CD14-positive monocyte (primary cell): ENCODE data around the gene TP73. TPM values are rescaled to one million over a fixed set of nuclear protein-coding genes. Genes with fewer than 3 reads are reported as not detected.

Source experiments
- DNase-seq, 3 donors: peaks; one replicate each; pipeline ENCODE4 v3.0.0-alpha.2; 2011 to 2022
- H2AFZ ChIP-seq: 2 replicates; pipeline ENCODE4 v1.6.0; 2012; ENCODE audit warnings: mild to moderate bottlenecking, low read depth, low read length, inconsistent platforms; ENCODE audit not compliant: insufficient read depth, poor library complexity, severe bottlenecking
- H3K27ac ChIP-seq, 2 donors: 1 replicate in 1 of 2; 2 replicates in 1 of 2; pipeline ENCODE4 v1.5.1; 2012 to 2013; ENCODE audit warnings: low read length in 2 of 2, control low read depth in 1 of 2, inconsistent platforms in 1 of 2, low read depth in 1 of 2, mild to moderate bottlenecking in 1 of 2
- H3K27me3 ChIP-seq, 2 donors: one replicate each; pipeline versions ENCODE4 v1.6.0 to v1.6.1; 2011 to 2013; ENCODE audit warnings: low read length in 2 of 2; ENCODE audit not compliant: control insufficient read depth in 2 of 2, insufficient read depth in 2 of 2
- H3K36me3 ChIP-seq, 2 donors: replicated peaks in 1 of 2; 1 replicate in 1 of 2; 2 replicates in 1 of 2; pipeline versions ENCODE4 v1.5.1 to v1.6.1; 2012 to 2013; ENCODE audit warnings: low read length in 2 of 2, control low read depth in 1 of 2, inconsistent platforms in 1 of 2, mild to moderate bottlenecking in 1 of 2; ENCODE audit not compliant: insufficient read depth in 2 of 2, control insufficient read depth in 1 of 2
- H3K4me1 ChIP-seq, 2 donors: 1 replicate in 1 of 2; 2 replicates in 1 of 2; pipeline versions ENCODE4 v1.5.1 to v1.6.1; 2012 to 2013; ENCODE audit warnings: low read length in 2 of 2, control low read depth in 1 of 2, inconsistent platforms in 1 of 2, mild to moderate bottlenecking in 1 of 2, moderate library complexity in 1 of 2; ENCODE audit not compliant: insufficient read depth in 2 of 2, control insufficient read depth in 1 of 2
- H3K4me2 ChIP-seq: replicated peaks from 2 replicates; pipeline ENCODE3; 2012; ENCODE audit warnings: low read length, moderate library complexity, mild to moderate bottlenecking; ENCODE audit not compliant: poor library complexity, severe bottlenecking; ENCODE audit errors: extremely low read depth
- H3K4me3 ChIP-seq, 3 experiments: fragments of 200-600 bp in 1 of 3; sonication (generic) in 1 of 3; replicated peaks in 1 of 3; 1 replicate in 2 of 3; 2 replicates in 1 of 3; pipeline ENCODE4 v1.5.1; 2011 to 2013; ENCODE audit warnings: low read length in 3 of 3, mild to moderate bottlenecking in 3 of 3, control low read depth in 2 of 3, low read depth in 2 of 3, inconsistent platforms in 1 of 3, moderate library complexity in 1 of 3
- H3K79me2 ChIP-seq: 2 replicates; pipeline ENCODE4 v1.6.0; 2012; ENCODE audit warnings: mild to moderate bottlenecking, control low read depth, inconsistent platforms, low read length, moderate library complexity; ENCODE audit not compliant: insufficient read depth
- H3K9ac ChIP-seq: 2 replicates; pipeline ENCODE4 v1.6.0; 2017; ENCODE audit warnings: low read length, mild to moderate bottlenecking; ENCODE audit not compliant: insufficient read depth, poor library complexity, severe bottlenecking
- H3K9me3 ChIP-seq, 2 donors: replicated peaks in 1 of 2; 1 replicate in 1 of 2; 2 replicates in 1 of 2; pipeline versions ENCODE4 v1.5.1 to v1.6.1; 2012 to 2013; ENCODE audit warnings: low read length in 2 of 2, control low read depth in 1 of 2; ENCODE audit not compliant: control insufficient read depth in 1 of 2, insufficient read depth in 1 of 2
- H4K20me1 ChIP-seq: 2 replicates; pipeline ENCODE4 v1.6.0; 2012; ENCODE audit warnings: mild to moderate bottlenecking, low read length, control low read depth, moderate library complexity; ENCODE audit not compliant: insufficient read depth
- H3K27ac Mint-ChIP-seq, 7 donors: one replicate each; pipeline ENCODE4 v1.8.0; 2020; ENCODE audit warnings: mild to moderate bottlenecking in 7 of 7, mixed read lengths in 7 of 7, moderate library complexity in 6 of 7, inconsistent platforms in 2 of 7
- H3K27me3 Mint-ChIP-seq, 3 donors: one replicate each; pipeline ENCODE4 v1.8.0; 2021 to 2022; ENCODE audit warnings: low read depth in 3 of 3, mild to moderate bottlenecking in 3 of 3, mixed read lengths in 3 of 3, moderate library complexity in 3 of 3, inconsistent platforms in 1 of 3
- H3K36me3 Mint-ChIP-seq, 2 donors: one replicate each; pipeline ENCODE4 v1.8.0; 2020; ENCODE audit warnings: mixed read lengths in 2 of 2, inconsistent platforms in 1 of 2, mild to moderate bottlenecking in 1 of 2
- H3K4me1 Mint-ChIP-seq: one replicate; pipeline ENCODE4 v1.8.0; 2020; ENCODE audit warnings: mild to moderate bottlenecking, mixed read lengths
- H3K4me3 Mint-ChIP-seq, 2 donors: one replicate each; pipeline ENCODE4 v1.8.0; 2020; ENCODE audit warnings: mild to moderate bottlenecking in 2 of 2, mixed read lengths in 2 of 2, moderate library complexity in 1 of 2
- H3K9me3 Mint-ChIP-seq, 7 donors: one replicate each; pipeline ENCODE4 v1.8.0; 2020 to 2022; ENCODE audit warnings: mixed read lengths in 7 of 7, mild to moderate bottlenecking in 6 of 7, moderate library complexity in 6 of 7, inconsistent platforms in 2 of 7
- CTCF ChIP-seq: fragments of 200-600 bp; IDR thresholded peaks from one replicate; pipeline ENCODE4 v1.8.0; 2022; ENCODE audit warnings: antibody characterized with exemption, mild to moderate bottlenecking
- WGBS: methylation state at CpG from one replicate; pipeline ENCODE4 v1.1.5; 2013; ENCODE audit warnings: missing lambda C conversion rate; ENCODE audit not compliant: insufficient coverage; 5-methylcytosine and 5-hydroxymethylcytosine counted together
- intact Hi-C, 2 donors: fragments of 100-400 bp; cut with micrococcal nuclease; formaldehyde crosslinking; loops; one replicate each; pipeline versions ENCODE4 v1.15.0 to v1.15.1; 2023
- polyA plus RNA-seq, 3 donors: library from polyadenylated mRNA; depleted of rRNA in 1 of 3; unstranded in 2 of 3; stranded (reverse) in 1 of 3; fragments of 300-500 nt in 2 of 3; fragments of >200 nt in 1 of 3; fragmentation: Illumina TruSeq in 2 of 3; gene quantifications; 1 replicate in 2 of 3; 2 replicates in 1 of 3; pipeline ENCODE4 v1.2.3, GENCODE V29; 2012 to 2021
- small RNA-seq: library from RNA; depleted of rRNA; stranded (forward); fragments of <200 nt; gene quantifications from one replicate; pipeline ENCODE3, GENCODE V24; 2012; ENCODE audit warnings: low read depth; ENCODE audit not compliant: insufficient read length

Gene TP73
- polyA plus RNA-seq, 3 donors = 0.21 to 0.42 TPM; not detected in 1

- intact Hi-C loops = no loop called here
- WGBS = 92% methylated on average over 13 of the region's 13 CpGs
- Histone ChIP-seq H3K36me3 (peaks cover 78 to 93% of the 10 kb centered on the region in 2 donors), H3K4me2 (no peak overlapping the region), H3K9me3 (no peaks in the 10 kb centered on the region), H3K27ac (no peak overlapping the region), H4K20me1 (peaks cover 42% of the 10 kb centered on the region), H3K4me1 (no peaks in the 10 kb centered on the region), H3K9ac (no peak overlapping the region), H3K79me2 (peaks cover 28% of the 10 kb centered on the region), H2AFZ (no peak overlapping the region), H3K4me3 (no peak overlapping the region), H3K27me3 (no peaks in the 10 kb centered on the region)
- TF ChIP-seq CTCF = no peak
- no peak for DNase-seq
- no peak overlapping the region for H3K4me3 Mint-ChIP-seq
- peaks cover 74 to 90% of the 10 kb centered on the region in 2 donors for H3K36me3 Mint-ChIP-seq
- peaks cover 0 to 1% (median 0%) of the 10 kb centered on the region in 3 donors for H3K27me3 Mint-ChIP-seq
- H3K4me1 Mint-ChIP-seq = peaks cover 14% of the 10 kb centered on the region
- peak overlapping the region in 1 of 7 donors; percentile 44 for H3K27ac Mint-ChIP-seq
- no peaks in the 10 kb centered on the region for H3K9me3 Mint-ChIP-seq
These were observed 132.7 kb downstream of the TP73 start for GRCh38 chr1:3785045-3785444.

- peak; percentile 10 for TF ChIP-seq CTCF
- Histone ChIP-seq H3K9me3 (no peaks in the 10 kb centered on the region), H3K79me2 (peaks cover 34% of the 10 kb centered on the region), H3K4me3 (no peak overlapping the region), H3K4me2 (no peak overlapping the region), H3K27ac (no peak overlapping the region), H4K20me1 (peaks cover 48% of the 10 kb centered on the region), H3K27me3 (no peaks in the 10 kb centered on the region), H3K9ac (no peak overlapping the region), H2AFZ (no peak overlapping the region), H3K36me3 (peaks cover 77 to 93% of the 10 kb centered on the region in 2 donors), H3K4me1 (no peaks in the 10 kb centered on the region)
- WGBS = 99% methylated on average over 8 of the region's 14 CpGs
- peaks cover 14% of the 10 kb centered on the region for H3K4me1 Mint-ChIP-seq
- peaks cover 68 to 88% of the 10 kb centered on the region in 2 donors for H3K36me3 Mint-ChIP-seq
- intact Hi-C loops = no loop called here
- peaks cover 0 to 1% (median 0%) of the 10 kb centered on the region in 3 donors for H3K27me3 Mint-ChIP-seq
- no peak for DNase-seq
- H3K4me3 Mint-ChIP-seq = no peak overlapping the region
- no peaks in the 10 kb centered on the region for H3K9me3 Mint-ChIP-seq
- peak overlapping the region in 2 of 7 donors; percentile 63 to 69 for H3K27ac Mint-ChIP-seq
These were observed 133.3 kb downstream of the TP73 start for GRCh38 chr1:3785456-3786157.

Small RNA genes lying within 50 kb of the gene (small RNA-seq; reads per million reads assigned to genes)
- not detected for gene RF02197
- gene RN7SL574P = not detected

Other genes starting within 250 kb of the TP73 start
- not detected for gene ARHGEF16, start 197.9 kb upstream of the TP73 start, polyA plus RNA-seq
- 1 to 10 TPM in 2 of 3 donors, under 1 TPM in 1; 0.39 to 3.8 (median 1.2) TPM for gene MEGF6, start 41.0 kb upstream of the TP73 start, polyA plus RNA-seq
- gene TPRG1L, start 27.5 kb upstream of the TP73 start, polyA plus RNA-seq = 10 to 100 TPM; 16.1 to 19.7 (median 18.5) TPM
- gene WRAP73, start 2.4 kb upstream of the TP73 start, polyA plus RNA-seq = 10 to 100 TPM; 26.1 to 64.9 (median 33.2) TPM
- not detected for gene CCDC27, start 99.9 kb downstream of the TP73 start, polyA plus RNA-seq
- 1 to 10 TPM; 1.1 to 2.7 (median 1.4) TPM for gene SMIM1, start 120.2 kb downstream of the TP73 start, polyA plus RNA-seq
- 10 to 100 TPM; 17.8 to 24.8 (median 18.0) TPM for gene LRRC47, start 144.0 kb downstream of the TP73 start, polyA plus RNA-seq
- gene CEP104, start 204.7 kb downstream of the TP73 start, polyA plus RNA-seq = 10 to 100 TPM in 2 of 3 donors, 1 to 10 TPM in 1; 8.3 to 25.1 (median 13.0) TPM
- 10 to 100 TPM in 1 of 3 donors, 1 to 10 TPM in 2; 5.9 to 14.7 (median 6.6) TPM for gene DFFB, start 205.0 kb downstream of the TP73 start, polyA plus RNA-seq
- gene C1orf174, start 247.8 kb downstream of the TP73 start, polyA plus RNA-seq = 10 to 100 TPM; 19.1 to 46.0 (median 21.3) TPM